22Rv1 (cell line): ENCODE results near the gene MBP.

ENCODE experiments used
- ZFX ChIP-seq: fragments of 450-650 bp; IDR thresholded peaks from 2 replicates; pipeline ENCODE4 v1.6.1; 2017; ENCODE audit warnings: antibody characterized with exemption, borderline replicate concordance
- TF ChIP-seq, protein P1 (sequence below): fragments of 450-650 bp; IDR thresholded peaks from 2 replicates; pipeline ENCODE4 v1.5.1; 2017; ENCODE audit warnings: mild to moderate bottlenecking

DNA sequence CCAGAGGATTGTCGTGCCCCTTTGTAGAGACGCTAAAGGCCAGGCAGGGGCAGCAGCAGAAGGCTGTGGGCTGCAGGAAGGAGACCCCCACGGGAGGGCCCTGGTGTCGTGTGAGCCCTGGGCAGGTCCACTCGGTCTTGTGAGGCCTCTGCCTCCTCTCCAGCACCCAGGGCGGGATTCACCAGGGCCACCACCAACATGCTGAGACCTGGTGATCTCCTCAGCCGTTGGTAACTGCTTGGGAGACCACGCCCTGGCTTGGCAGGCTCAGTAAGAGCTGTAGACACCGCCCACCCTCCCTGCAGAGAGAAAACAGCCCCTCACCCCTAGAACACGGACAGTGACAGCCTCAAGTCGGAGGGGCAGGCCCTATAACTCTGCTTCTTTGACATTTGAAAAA lies 21.1 kb downstream of the MBP start:
- TF ChIP-seq, protein P1, sequence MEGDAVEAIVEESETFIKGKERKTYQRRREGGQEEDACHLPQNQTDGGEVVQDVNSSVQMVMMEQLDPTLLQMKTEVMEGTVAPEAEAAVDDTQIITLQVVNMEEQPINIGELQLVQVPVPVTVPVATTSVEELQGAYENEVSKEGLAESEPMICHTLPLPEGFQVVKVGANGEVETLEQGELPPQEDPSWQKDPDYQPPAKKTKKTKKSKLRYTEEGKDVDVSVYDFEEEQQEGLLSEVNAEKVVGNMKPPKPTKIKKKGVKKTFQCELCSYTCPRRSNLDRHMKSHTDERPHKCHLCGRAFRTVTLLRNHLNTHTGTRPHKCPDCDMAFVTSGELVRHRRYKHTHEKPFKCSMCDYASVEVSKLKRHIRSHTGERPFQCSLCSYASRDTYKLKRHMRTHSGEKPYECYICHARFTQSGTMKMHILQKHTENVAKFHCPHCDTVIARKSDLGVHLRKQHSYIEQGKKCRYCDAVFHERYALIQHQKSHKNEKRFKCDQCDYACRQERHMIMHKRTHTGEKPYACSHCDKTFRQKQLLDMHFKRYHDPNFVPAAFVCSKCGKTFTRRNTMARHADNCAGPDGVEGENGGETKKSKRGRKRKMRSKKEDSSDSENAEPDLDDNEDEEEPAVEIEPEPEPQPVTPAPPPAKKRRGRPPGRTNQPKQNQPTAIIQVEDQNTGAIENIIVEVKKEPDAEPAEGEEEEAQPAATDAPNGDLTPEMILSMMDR, result no peak
- TF ChIP-seq ZFX, result no peak
